RWPE2 (cell line): ENCODE data around the gene MSH3.

Source experiments
- ATAC-seq: fragments of 200-7000 bp; cut with Tn5 transposase; 3 replicates; pipeline ENCODE4 v1.9.1; 2021; ENCODE audit warnings: low read depth
- DNase-seq: peaks from one replicate; pipeline ENCODE4 v3.0.0-alpha.2; 2020; ENCODE audit warnings: low spot score
- H3K27ac ChIP-seq: fragments of 450-650 bp; 2 replicates; pipeline ENCODE4 v1.5.1; 2017; ENCODE audit warnings: mild to moderate bottlenecking; ENCODE audit not compliant: poor library complexity, severe bottlenecking
- H3K27me3 ChIP-seq: fragments of 250-450 bp; sonication (Bioruptor Pico); 2 replicates; pipeline ENCODE4 v1.5.1; 2021; ENCODE audit warnings: mild to moderate bottlenecking, moderate library complexity; ENCODE audit not compliant: insufficient read depth, poor library complexity, severe bottlenecking
- H3K36me3 ChIP-seq: fragments of 250-450 bp; sonication (Bioruptor Pico); 2 replicates; pipeline ENCODE4 v1.5.1; 2020; ENCODE audit warnings: low read depth, mild to moderate bottlenecking, moderate library complexity
- H3K4me1 ChIP-seq: fragments of 250-450 bp; sonication (Bioruptor Pico); 2 replicates; pipeline ENCODE4 v1.5.1; 2021; ENCODE audit warnings: mild to moderate bottlenecking, moderate library complexity; ENCODE audit not compliant: insufficient read depth, poor library complexity, severe bottlenecking
- H3K4me3 ChIP-seq: fragments of 250-450 bp; sonication (Bioruptor Pico); 2 replicates; pipeline ENCODE4 v1.5.1; 2021; ENCODE audit warnings: mild to moderate bottlenecking, moderate library complexity; ENCODE audit not compliant: severe bottlenecking
- H3K9me3 ChIP-seq: fragments of 250-450 bp; sonication (Bioruptor Pico); 2 replicates; pipeline ENCODE4 v1.5.1; 2021; ENCODE audit warnings: mild to moderate bottlenecking, moderate library complexity; ENCODE audit not compliant: severe bottlenecking
- CTCF ChIP-seq: fragments of 450-650 bp; IDR thresholded peaks from one replicate; pipeline ENCODE4 v1.5.1; 2017; ENCODE audit warnings: mild to moderate bottlenecking, moderate library complexity; ENCODE audit not compliant: poor library complexity, severe bottlenecking

MSH3 gene

GRCh38 chr5:80920333-80920732 is 265.9 kb downstream of the MSH3 start:
- DNase-seq (no peak), ATAC-seq (no peak)
- Histone ChIP-seq H3K4me3 (no peak overlapping the region), H3K9me3 (no peaks in the 10 kb centered on the region), H3K27me3 (no peaks in the 10 kb centered on the region), H3K27ac (no peak overlapping the region), H3K36me3 (no peaks in the 10 kb centered on the region), H3K4me1 (no peaks in the 10 kb centered on the region)
- no peak for TF ChIP-seq CTCF

GRCh38 chr5:80921026-80921425 is 266.6 kb downstream of the MSH3 start:
- Histone ChIP-seq H3K4me1 (no peaks in the 10 kb centered on the region), H3K36me3 (no peaks in the 10 kb centered on the region), H3K9me3 (no peaks in the 10 kb centered on the region), H3K27ac (no peak overlapping the region), H3K4me3 (no peak overlapping the region), H3K27me3 (no peaks in the 10 kb centered on the region)
- ATAC-seq, result no peak
- no peak for TF ChIP-seq CTCF
- no peak for DNase-seq

GRCh38 chr5:80925931-80926330 is 271.5 kb downstream of the MSH3 start:
- Histone ChIP-seq H3K36me3 (no peaks in the 10 kb centered on the region), H3K9me3 (no peaks in the 10 kb centered on the region)
- TF ChIP-seq CTCF, result no peak

More at GRCh38 chr5:80925931-80926330, 271.5 kb downstream of the MSH3 start:
- H3K27ac ChIP-seq, result no peak overlapping the region
- no peaks in the 10 kb centered on the region for H3K27me3 ChIP-seq
- H3K4me3 ChIP-seq, result no peak overlapping the region
- no peaks in the 10 kb centered on the region for H3K4me1 ChIP-seq
- ATAC-seq (no peak), DNase-seq (no peak)
